ENCODE data around the gene RCBTB1.
"Not testable (repeated sequence)": the region's sequence is repeated elsewhere in the genome, so short reads cannot be mapped to it uniquely, and the experiment has no call there.

RCBTB1 gene

GRCh38 chr13:49585220-49586157 is at the start of gene RCBTB1:
RCBTB1 (minus strand) TSS chr13:49585558; CDS start chr13:49567279, 18,279 bp downstream.
- DNase-seq: peak; percentile 78

- no peak for DNase-seq
These were observed 48.4 kb upstream of the RCBTB1 start for GRCh38 chr13:49633710-49634109.

- no peak for DNase-seq
These were observed 46.8 kb upstream of the RCBTB1 start for GRCh38 chr13:49632156-49632555.

- DNase-seq: no peak
These were observed 45.2 kb upstream of the RCBTB1 start for GRCh38 chr13:49630580-49630979.

- DNase-seq: no peak
These were observed 44.6 kb upstream of the RCBTB1 start for GRCh38 chr13:49629947-49630346.

GRCh38 chr13:49629196-49629938 is 44.0 kb upstream of the RCBTB1 start:
- no peak for DNase-seq

GRCh38 chr13:49627831-49628652 is 42.7 kb upstream of the RCBTB1 start, which contains the start of gene ARL11:
ARL11 (plus strand) TSS chr13:49628507; CDS start chr13:49630448, 1,941 bp downstream.
- DNase-seq: peak; percentile 77

- DNase-seq: no peak
These were observed 40.2 kb upstream of the RCBTB1 start for GRCh38 chr13:49625392-49626079.

GRCh38 chr13:49624229-49624628 is 38.9 kb upstream of the RCBTB1 start:
- no peak for DNase-seq

- DNase-seq: no peak
These were observed 37.0 kb upstream of the RCBTB1 start for GRCh38 chr13:49622174-49622946.

- DNase-seq: no peak
These were observed 34.8 kb upstream of the RCBTB1 start for GRCh38 chr13:49620170-49620621.

- DNase-seq: no peak
These were observed 31.3 kb upstream of the RCBTB1 start for GRCh38 chr13:49616676-49617065.

GRCh38 chr13:49615836-49616675 is 30.7 kb upstream of the RCBTB1 start:
- DNase-seq: no peak

- DNase-seq: not testable (repeated sequence)
These were observed 26.7 kb upstream of the RCBTB1 start for GRCh38 chr13:49612042-49612441.

- DNase-seq: no peak
These were observed 24.8 kb upstream of the RCBTB1 start for GRCh38 chr13:49610176-49610575.

GRCh38 chr13:49608651-49609331 is 23.4 kb upstream of the RCBTB1 start:
- DNase-seq: no peak

GRCh38 chr13:49607761-49608160 is 22.4 kb upstream of the RCBTB1 start:
- DNase-seq: no peak

GRCh38 chr13:49606747-49607648 is 21.6 kb upstream of the RCBTB1 start:
- DNase-seq: peak; percentile 88

GRCh38 chr13:49604570-49604969 is 19.2 kb upstream of the RCBTB1 start:
- DNase-seq: no peak
